SK-N-SH treated with all-trans-retinoic acid at 6 μM for 48 hours (cell line): ENCODE data around the gene COL1A2.

Experiments
- ATAC-seq: fragments of 200-7000 bp; cut with Tn5 transposase; 3 replicates; pipeline ENCODE4 v1.9.1; 2020; ENCODE audit warnings: mild to moderate bottlenecking, moderate library complexity
- ZNF565 ChIP-seq: fragments of 450-650 bp; formaldehyde crosslinking; conservative IDR thresholded peaks from 2 replicates; pipeline ENCODE4 v1.5.0; 2020; ENCODE audit warnings: low read depth, mild to moderate bottlenecking, moderate library complexity

Gene COL1A2

DNA sequence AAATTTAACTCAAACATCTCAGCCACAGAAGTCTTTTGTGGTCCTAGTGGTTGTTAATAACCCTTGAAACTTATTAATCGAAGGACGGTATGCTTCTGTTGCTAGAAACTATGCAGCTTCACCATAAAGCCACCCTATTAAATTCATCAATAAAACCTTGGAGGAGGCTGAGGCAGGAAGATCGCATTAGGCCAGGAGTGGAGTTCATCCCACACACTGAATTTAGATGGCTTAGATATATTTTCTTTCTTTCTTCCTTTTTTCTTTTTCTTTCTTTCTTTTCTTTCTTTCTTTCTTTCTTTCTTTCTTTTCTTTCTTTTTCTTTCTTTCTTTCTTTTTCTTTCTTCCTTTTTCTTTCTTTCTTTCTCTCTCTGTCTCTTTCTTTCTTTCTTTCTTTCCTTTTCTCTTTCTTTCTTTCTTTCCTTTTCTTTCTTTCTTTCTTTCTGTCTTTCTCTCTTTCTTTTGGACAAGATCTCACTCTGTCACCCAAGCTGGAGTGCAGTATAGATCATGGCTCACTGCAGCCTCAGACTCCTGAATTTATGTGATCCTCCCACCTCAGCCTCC, 84.0 kb downstream of the COL1A2 start:
- no peak for TF ChIP-seq ZNF565 (CRISPR knock-in tag)
- ATAC-seq: no peak
